Endodermal cell (in vitro differentiated cells): ENCODE results near the gene SESN3. TPM values are rescaled to one million over a fixed set of nuclear protein-coding genes. Genes with fewer than 3 reads are reported as not detected.

Experiments used
- DNase-seq: peaks from one replicate; pipeline ENCODE4 v3.0.0-alpha.2; 2017
- H3K27ac ChIP-seq: 2 replicates; pipeline ENCODE4 v1.5.1; 2013; ENCODE audit warnings: mild to moderate bottlenecking, low read depth, low read length, moderate library complexity
- H3K27me3 ChIP-seq: 2 replicates; pipeline ENCODE4 v1.6.1; 2013; ENCODE audit warnings: mild to moderate bottlenecking, low read length, moderate library complexity; ENCODE audit not compliant: insufficient read depth, control insufficient read depth, poor library complexity, severe bottlenecking
- H3K36me3 ChIP-seq: 2 replicates; pipeline ENCODE4 v1.7.0; 2013; ENCODE audit warnings: mild to moderate bottlenecking, low read length, moderate library complexity; ENCODE audit not compliant: control insufficient read depth, insufficient read depth
- H3K4me1 ChIP-seq: one replicate; pipeline ENCODE4 v1.7.0; 2013; ENCODE audit warnings: low read length; ENCODE audit not compliant: control insufficient read depth, insufficient read depth
- H3K4me3 ChIP-seq: 2 replicates; pipeline ENCODE4 v1.5.1; 2013; ENCODE audit warnings: mild to moderate bottlenecking, low read length, moderate library complexity
- H3K9ac ChIP-seq: 2 replicates; pipeline ENCODE4 v1.6.1; 2013; ENCODE audit warnings: mild to moderate bottlenecking, low read length, moderate library complexity; ENCODE audit not compliant: poor library complexity, severe bottlenecking; ENCODE audit errors: extremely low read depth
- H3K9me3 ChIP-seq: 2 replicates; pipeline ENCODE4 v1.6.1; 2013; ENCODE audit warnings: mild to moderate bottlenecking, low read length, moderate library complexity; ENCODE audit not compliant: control insufficient read depth
- H3K27ac Mint-ChIP-seq: 2 replicates; pipeline ENCODE4 v1.8.0; 2020; ENCODE audit warnings: mixed read lengths
- H3K27me3 Mint-ChIP-seq: 2 replicates; pipeline ENCODE4 v1.8.0; 2021; ENCODE audit warnings: mild to moderate bottlenecking, mixed read lengths; ENCODE audit not compliant: insufficient read depth
- H3K36me3 Mint-ChIP-seq: 2 replicates; pipeline ENCODE4 v1.8.0; 2020; ENCODE audit warnings: low read depth, mixed read lengths
- H3K4me1 Mint-ChIP-seq: 2 replicates; pipeline ENCODE4 v1.8.0; 2020; ENCODE audit warnings: mixed read lengths
- H3K4me3 Mint-ChIP-seq: 2 replicates; pipeline ENCODE4 v1.8.0; 2020; ENCODE audit warnings: mild to moderate bottlenecking, moderate library complexity, mixed read lengths
- H3K9me3 Mint-ChIP-seq: 2 replicates; pipeline ENCODE4 v1.8.0; 2020; ENCODE audit warnings: mild to moderate bottlenecking, mixed read lengths
- WGBS, 2 experiments: methylation state at CpG; one replicate each; pipeline versions ENCODE4 v1.1.5 to v1.1.7; 2013; ENCODE audit warnings: missing lambda C conversion rate in 2 of 2, mixed read lengths in 1 of 2; ENCODE audit not compliant: insufficient coverage in 1 of 2, insufficient read length in 1 of 2; 5-methylcytosine and 5-hydroxymethylcytosine counted together
- total RNA-seq, 2 donors: library from RNA; stranded (reverse); fragmentation: NEBNext Ultra II Directional in 1 of 2; extraction: Animal tissue kit (Norgen Biotek cat#: 25700) in 1 of 2; gene quantifications; 2 replicates in 1 of 2; 3 replicates in 1 of 2; pipeline ENCODE4 v1.2.1, GENCODE V29; 2021
- TF ChIP-seq, protein P1 (sequence below): fragments of 200-600 bp; sonication (generic); conservative IDR thresholded peaks from 2 replicates; pipeline ENCODE4 v1.5.0; 2021; ENCODE audit warnings: antibody characterized with exemption, mild to moderate bottlenecking

SESN3 gene
- total RNA-seq, 2 donors from 2014 or later: 33.6 to 43.1 TPM

DNA sequence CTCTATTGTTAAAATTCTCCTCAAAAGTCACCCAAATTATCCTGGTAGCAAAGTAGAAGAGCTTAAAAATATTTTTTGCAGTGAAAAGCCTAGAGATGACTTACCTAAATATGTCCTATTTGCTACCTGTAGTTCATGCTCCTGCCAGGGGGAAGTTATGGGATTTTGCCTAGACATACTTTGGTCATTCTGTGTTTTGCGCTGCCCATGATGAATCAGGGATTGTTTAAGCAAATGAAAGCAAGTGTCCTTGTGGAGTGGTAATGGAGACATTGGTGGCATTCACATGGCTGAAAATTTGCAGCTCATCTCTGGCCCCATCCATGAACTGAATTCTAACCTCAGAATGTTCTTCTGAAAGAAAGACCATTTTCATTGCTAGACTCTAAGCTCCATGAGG is 14.6 kb upstream of the SESN3 start:
- Histone ChIP-seq H3K36me3 (no peaks in the 10 kb centered on the region), H3K27me3 (no peaks in the 10 kb centered on the region), H3K27ac (no peak overlapping the region), H3K9ac (no peak overlapping the region), H3K4me3 (no peak overlapping the region), H3K4me1 (peaks cover 2% of the 10 kb centered on the region), H3K9me3 (no peaks in the 10 kb centered on the region)
- WGBS, 2 experiments: 86 to 93% methylated on average over 1 of the region's 1 CpG
- Mint-ChIP-seq H3K9me3 (no peaks in the 10 kb centered on the region), H3K36me3 (no peaks in the 10 kb centered on the region), H3K27ac (no peak overlapping the region), H3K4me1 (peaks cover 21% of the 10 kb centered on the region), H3K27me3 (no peaks in the 10 kb centered on the region), H3K4me3 (no peak overlapping the region)
- no peak for DNase-seq
- TF ChIP-seq, protein P1, sequence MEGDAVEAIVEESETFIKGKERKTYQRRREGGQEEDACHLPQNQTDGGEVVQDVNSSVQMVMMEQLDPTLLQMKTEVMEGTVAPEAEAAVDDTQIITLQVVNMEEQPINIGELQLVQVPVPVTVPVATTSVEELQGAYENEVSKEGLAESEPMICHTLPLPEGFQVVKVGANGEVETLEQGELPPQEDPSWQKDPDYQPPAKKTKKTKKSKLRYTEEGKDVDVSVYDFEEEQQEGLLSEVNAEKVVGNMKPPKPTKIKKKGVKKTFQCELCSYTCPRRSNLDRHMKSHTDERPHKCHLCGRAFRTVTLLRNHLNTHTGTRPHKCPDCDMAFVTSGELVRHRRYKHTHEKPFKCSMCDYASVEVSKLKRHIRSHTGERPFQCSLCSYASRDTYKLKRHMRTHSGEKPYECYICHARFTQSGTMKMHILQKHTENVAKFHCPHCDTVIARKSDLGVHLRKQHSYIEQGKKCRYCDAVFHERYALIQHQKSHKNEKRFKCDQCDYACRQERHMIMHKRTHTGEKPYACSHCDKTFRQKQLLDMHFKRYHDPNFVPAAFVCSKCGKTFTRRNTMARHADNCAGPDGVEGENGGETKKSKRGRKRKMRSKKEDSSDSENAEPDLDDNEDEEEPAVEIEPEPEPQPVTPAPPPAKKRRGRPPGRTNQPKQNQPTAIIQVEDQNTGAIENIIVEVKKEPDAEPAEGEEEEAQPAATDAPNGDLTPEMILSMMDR: no peak

DNA sequence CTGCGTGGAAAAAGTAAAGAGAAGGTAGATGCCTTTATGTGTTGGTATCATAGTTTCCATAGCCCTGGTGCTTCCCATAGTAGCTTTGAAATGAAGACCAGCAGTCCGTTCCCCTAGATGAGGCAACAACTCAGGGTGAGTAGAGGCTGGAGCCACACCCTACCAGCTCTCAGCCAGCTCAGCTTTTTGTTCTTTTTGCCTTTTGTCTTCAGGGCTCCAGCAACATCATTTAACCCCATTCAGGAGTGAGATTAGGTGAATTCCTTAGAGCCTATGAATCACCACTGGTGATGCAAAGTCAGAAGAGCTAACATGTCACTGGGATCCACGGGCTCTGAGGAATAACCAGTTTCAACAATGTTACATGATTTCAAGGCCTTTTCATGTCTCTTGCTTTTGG is 14.0 kb upstream of the SESN3 start:
- no peaks in the 10 kb centered on the region for H3K27me3 Mint-ChIP-seq
- Histone ChIP-seq H3K9me3 (no peaks in the 10 kb centered on the region), H3K9ac (no peak overlapping the region), H3K27ac (no peak overlapping the region), H3K27me3 (no peaks in the 10 kb centered on the region), H3K36me3 (no peaks in the 10 kb centered on the region), H3K4me1 (peaks cover 2% of the 10 kb centered on the region), H3K4me3 (no peak overlapping the region)
- DNase-seq: no peak
- 74 to 77% methylated on average over 2 of the region's 3 CpGs for WGBS, 2 experiments
- no peaks in the 10 kb centered on the region for H3K9me3 Mint-ChIP-seq
- H3K4me3 Mint-ChIP-seq: no peak overlapping the region
- H3K36me3 Mint-ChIP-seq: no peaks in the 10 kb centered on the region
- TF ChIP-seq, protein P1: no peak
- no peak overlapping the region for H3K27ac Mint-ChIP-seq
- peaks cover 21% of the 10 kb centered on the region for H3K4me1 Mint-ChIP-seq

DNA sequence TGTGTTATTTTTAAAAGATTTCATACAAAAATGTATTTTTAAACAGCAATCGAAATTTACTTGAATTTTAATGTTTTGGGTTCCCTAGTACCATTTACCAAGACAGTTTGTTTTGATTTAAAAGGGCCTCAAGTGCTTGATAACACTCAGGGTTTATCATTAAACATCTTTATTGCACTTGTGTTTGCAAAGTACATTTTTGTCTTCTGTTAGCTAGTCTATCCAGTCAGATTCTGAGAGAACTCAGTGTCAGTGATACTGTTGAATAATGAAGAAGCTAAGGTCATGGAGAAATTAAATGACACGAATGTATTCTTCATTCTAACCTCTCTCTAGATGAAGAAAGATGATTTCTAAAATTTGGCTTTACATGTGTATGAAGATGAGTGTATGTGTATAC is 12.7 kb upstream of the SESN3 start:
- Mint-ChIP-seq H3K4me3 (no peak overlapping the region), H3K9me3 (no peaks in the 10 kb centered on the region), H3K36me3 (no peaks in the 10 kb centered on the region), H3K27ac (no peak overlapping the region), H3K27me3 (no peaks in the 10 kb centered on the region), H3K4me1 (peaks cover 16% of the 10 kb centered on the region)
- H3K27me3 ChIP-seq: no peaks in the 10 kb centered on the region
- TF ChIP-seq, protein P1: no peak
- H3K9ac ChIP-seq: no peak overlapping the region
- no peak for DNase-seq
- H3K4me1 ChIP-seq: peaks cover 2% of the 10 kb centered on the region
- no peaks in the 10 kb centered on the region for H3K9me3 ChIP-seq
- 87% methylated on average over 2 of the region's 2 CpGs; no CpG with 5 or more reads in 1 of the 2 experiments for WGBS, 2 experiments
- H3K27ac ChIP-seq: no peak overlapping the region
- H3K36me3 ChIP-seq: no peaks in the 10 kb centered on the region
- no peak overlapping the region for H3K4me3 ChIP-seq
